ENCODE results near the gene MTMR11. TPM values are rescaled to one million over a fixed set of nuclear protein-coding genes. Genes with fewer than 3 reads are reported as not detected.

MTMR11 gene
- polyA plus RNA-seq, 3 donors, result 53.1 to 152 (median 54.6) TPM

DNA sequence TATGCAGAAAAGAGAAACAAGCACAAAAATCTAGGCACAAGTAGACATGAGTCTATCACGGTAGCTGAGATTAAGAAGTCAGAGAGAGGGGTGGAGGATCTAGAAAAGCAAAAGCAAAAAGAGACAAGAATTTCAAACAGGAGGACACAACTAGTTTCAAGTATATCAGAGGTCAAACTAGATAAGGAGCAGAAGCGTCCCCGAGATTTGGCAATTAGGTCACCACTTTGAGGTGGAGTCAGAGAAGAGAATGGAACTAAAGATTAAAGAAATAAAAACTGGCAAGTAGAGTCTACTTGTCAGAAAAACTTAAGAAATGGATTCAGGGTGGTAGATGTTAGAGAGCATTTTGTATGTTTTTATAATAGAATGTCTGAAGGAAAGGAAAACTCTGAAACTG lies 11.3 kb downstream of the MTMR11 start:
- Histone ChIP-seq H3K9me3 (replicated peaks in 1 of 2; ENCODE audit: control insufficient read depth in 1 of 2, insufficient read depth in 1 of 2, low read length in 2 of 2) (no peaks in the 10 kb centered on the region), H3K27me3 (ENCODE audit: control insufficient read depth in 2 of 2, insufficient read depth in 2 of 2, low read length in 2 of 2) (no peaks in the 10 kb centered on the region), H3K9ac (ENCODE audit: insufficient read depth, low read length, poor library complexity, severe bottlenecking) (no peak overlapping the region), H3K27ac (ENCODE audit: low read depth in 1 of 2, low read length in 2 of 2) (no peak overlapping the region), H3K36me3 (replicated peaks in 1 of 2; ENCODE audit: control insufficient read depth in 1 of 2, insufficient read depth in 2 of 2, low read length in 2 of 2) (peaks cover 45 to 55% of the 10 kb centered on the region in 2 donors), H3K79me2 (ENCODE audit: insufficient read depth, low read length) (peaks cover 46% of the 10 kb centered on the region), H2AFZ (ENCODE audit: insufficient read depth, low read depth, low read length, poor library complexity, severe bottlenecking) (no peak overlapping the region), H3K4me2 (replicated peaks; ENCODE audit: extremely low read depth, low read length, poor library complexity, severe bottlenecking) (no peak overlapping the region), H4K20me1 (ENCODE audit: insufficient read depth, low read length) (peaks cover 38% of the 10 kb centered on the region), H3K4me1 (ENCODE audit: control insufficient read depth in 1 of 2, insufficient read depth in 2 of 2, low read length in 2 of 2) (peaks cover 36 to 45% of the 10 kb centered on the region in 2 donors), H3K4me3 (replicated peaks in 1 of 3; ENCODE audit: low read depth in 2 of 3, low read length in 3 of 3) (no peak overlapping the region)
- no peak for DNase-seq
- Mint-ChIP-seq H3K27me3 (ENCODE audit: low read depth in 3 of 3) (peaks cover 0 to 2% (median 0%) of the 10 kb centered on the region in 3 donors), H3K36me3 (peaks cover 50 to 51% of the 10 kb centered on the region in 2 donors), H3K9me3 (no peaks in the 10 kb centered on the region), H3K4me1 (peaks cover 39% of the 10 kb centered on the region), H3K27ac (peak overlapping the region in 2 of 7 donors; percentile 27 to 58), H3K4me3 (no peak overlapping the region)
- 94% methylated on average over 2 of the region's 3 CpGs for WGBS (ENCODE audit: insufficient coverage)
- intact Hi-C loops (cut with micrococcal nuclease), result loop anchor here in 1 of 2 donors (2.0 kb wide), 1 partner anchor 39 kb away; no protein-coding TSS in a partner anchor
- TF ChIP-seq, protein P1, sequence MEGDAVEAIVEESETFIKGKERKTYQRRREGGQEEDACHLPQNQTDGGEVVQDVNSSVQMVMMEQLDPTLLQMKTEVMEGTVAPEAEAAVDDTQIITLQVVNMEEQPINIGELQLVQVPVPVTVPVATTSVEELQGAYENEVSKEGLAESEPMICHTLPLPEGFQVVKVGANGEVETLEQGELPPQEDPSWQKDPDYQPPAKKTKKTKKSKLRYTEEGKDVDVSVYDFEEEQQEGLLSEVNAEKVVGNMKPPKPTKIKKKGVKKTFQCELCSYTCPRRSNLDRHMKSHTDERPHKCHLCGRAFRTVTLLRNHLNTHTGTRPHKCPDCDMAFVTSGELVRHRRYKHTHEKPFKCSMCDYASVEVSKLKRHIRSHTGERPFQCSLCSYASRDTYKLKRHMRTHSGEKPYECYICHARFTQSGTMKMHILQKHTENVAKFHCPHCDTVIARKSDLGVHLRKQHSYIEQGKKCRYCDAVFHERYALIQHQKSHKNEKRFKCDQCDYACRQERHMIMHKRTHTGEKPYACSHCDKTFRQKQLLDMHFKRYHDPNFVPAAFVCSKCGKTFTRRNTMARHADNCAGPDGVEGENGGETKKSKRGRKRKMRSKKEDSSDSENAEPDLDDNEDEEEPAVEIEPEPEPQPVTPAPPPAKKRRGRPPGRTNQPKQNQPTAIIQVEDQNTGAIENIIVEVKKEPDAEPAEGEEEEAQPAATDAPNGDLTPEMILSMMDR (IDR thresholded peaks at IDR 0.05), result no peak

DNA sequence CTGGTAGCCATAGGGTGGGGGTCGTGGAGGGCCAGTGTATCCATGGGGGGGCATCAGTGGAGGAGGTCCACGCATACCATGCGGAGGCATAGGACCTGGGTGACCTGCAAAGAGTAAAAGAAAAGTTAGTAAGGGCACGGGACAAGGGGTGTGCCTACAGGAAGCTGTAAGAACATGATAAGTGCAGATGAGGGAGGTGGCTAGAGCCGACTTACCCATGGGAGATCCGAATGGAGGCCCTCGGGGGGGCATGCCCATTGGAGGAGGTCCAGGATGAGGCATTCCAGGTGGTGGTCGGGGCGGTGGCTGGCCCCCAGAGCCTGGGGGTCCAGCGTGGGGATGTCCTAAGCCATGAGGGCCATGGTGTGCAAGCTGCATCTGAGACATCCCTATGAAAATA lies 13.1 kb downstream of the MTMR11 start:
- 95% methylated on average over 7 of the region's 10 CpGs for WGBS (ENCODE audit: insufficient coverage)
- H4K20me1 ChIP-seq (ENCODE audit: insufficient read depth, low read length), result peaks cover 38% of the 10 kb centered on the region
- H3K4me1 Mint-ChIP-seq, result peaks cover 22% of the 10 kb centered on the region
- H3K27ac Mint-ChIP-seq, result no peak overlapping the region
- H3K4me1 ChIP-seq (ENCODE audit: control insufficient read depth in 1 of 2, insufficient read depth in 2 of 2, low read length in 2 of 2), result peaks cover 18 to 28% of the 10 kb centered on the region in 2 donors
- no peak overlapping the region for H3K4me3 ChIP-seq (replicated peaks in 1 of 3; ENCODE audit: low read depth in 2 of 3, low read length in 3 of 3)
- no peaks in the 10 kb centered on the region for H3K9me3 ChIP-seq (replicated peaks in 1 of 2; ENCODE audit: control insufficient read depth in 1 of 2, insufficient read depth in 1 of 2, low read length in 2 of 2)
- H3K36me3 ChIP-seq (replicated peaks in 1 of 2; ENCODE audit: control insufficient read depth in 1 of 2, insufficient read depth in 2 of 2, low read length in 2 of 2), result peaks cover 45 to 55% of the 10 kb centered on the region in 2 donors
- no peak overlapping the region for H3K4me2 ChIP-seq (replicated peaks; ENCODE audit: extremely low read depth, low read length, poor library complexity, severe bottlenecking)
- H3K9ac ChIP-seq (ENCODE audit: insufficient read depth, low read length, poor library complexity, severe bottlenecking), result no peak overlapping the region
- H3K79me2 ChIP-seq (ENCODE audit: insufficient read depth, low read length), result peaks cover 29% of the 10 kb centered on the region
- no peak overlapping the region for H3K27ac ChIP-seq (ENCODE audit: low read depth in 1 of 2, low read length in 2 of 2)
- no peaks in the 10 kb centered on the region for H3K27me3 ChIP-seq (ENCODE audit: control insufficient read depth in 2 of 2, insufficient read depth in 2 of 2, low read length in 2 of 2)
- no peak for DNase-seq
- no peak overlapping the region for H3K4me3 Mint-ChIP-seq
- TF ChIP-seq, protein P1 (IDR thresholded peaks at IDR 0.05), result no peak
- peaks cover 48 to 50% of the 10 kb centered on the region in 2 donors for H3K36me3 Mint-ChIP-seq
- H2AFZ ChIP-seq (ENCODE audit: insufficient read depth, low read depth, low read length, poor library complexity, severe bottlenecking), result no peak overlapping the region
- intact Hi-C loops (cut with micrococcal nuclease), result loop anchor here in 1 of 2 donors (2.0 kb wide), 1 partner anchor 41 kb away; no protein-coding TSS in a partner anchor
- H3K27me3 Mint-ChIP-seq (ENCODE audit: low read depth in 3 of 3), result peaks cover 0 to 5% (median under 1%) of the 10 kb centered on the region in 3 donors
- H3K9me3 Mint-ChIP-seq, result no peaks in the 10 kb centered on the region
